HS-27A (cell line): ENCODE results near the gene CLNK.
"Not testable (repeated sequence)": the region's sequence is repeated elsewhere in the genome, so short reads cannot be mapped to it uniquely, and the experiment has no call there.

Source experiments
- DNase-seq: peaks from one replicate; pipeline ENCODE4 v3.0.0-alpha.2; 2012; ENCODE audit warnings: low read depth, missing footprints

CLNK gene

GRCh38 chr4:10576236-10576635, 108.3 kb downstream of the CLNK start:
- no peak for DNase-seq

GRCh38 chr4:10575414-10575813, 109.2 kb downstream of the CLNK start:
- DNase-seq: no peak

DNA sequence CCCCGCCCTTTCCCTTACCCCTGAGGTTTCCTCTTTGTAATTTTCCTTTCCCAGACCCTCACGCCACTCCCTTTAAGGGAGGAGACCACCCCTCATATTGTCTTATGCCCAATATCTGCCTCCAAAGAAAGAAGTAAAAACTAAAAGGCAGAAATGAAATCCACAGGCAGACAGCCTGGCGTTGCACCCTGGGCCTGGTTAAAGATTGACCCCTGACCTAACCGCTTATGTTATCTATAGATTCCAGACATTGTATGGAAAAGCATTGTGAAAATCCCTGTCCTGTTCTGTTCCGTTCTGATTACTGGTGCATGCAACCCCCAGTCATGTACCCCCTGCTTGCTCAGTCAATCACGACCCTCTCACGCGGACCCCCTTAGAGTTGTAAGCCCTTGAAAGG, 110.0 kb downstream of the CLNK start:
- not testable (repeated sequence) for DNase-seq

GRCh38 chr4:10571909-10572308, 112.7 kb downstream of the CLNK start:
- DNase-seq: no peak

DNA sequence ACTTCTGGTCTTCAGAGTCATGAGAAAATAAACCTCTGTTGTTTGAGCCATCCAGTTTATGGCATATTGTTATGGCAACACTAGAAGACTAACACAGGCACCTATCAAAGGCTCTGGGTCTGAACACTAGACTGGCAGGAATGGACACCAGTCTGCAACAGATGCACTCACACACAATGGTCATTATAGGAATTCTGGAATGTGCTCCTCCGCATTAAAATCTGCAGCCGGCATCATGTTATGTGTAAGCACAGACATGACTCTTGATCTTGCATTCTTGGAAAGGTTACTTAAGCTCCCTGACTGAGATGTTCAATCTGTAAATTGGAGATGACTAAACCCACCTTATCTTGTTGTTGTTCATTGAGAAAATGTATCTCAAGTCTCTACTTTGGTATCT, 115.1 kb downstream of the CLNK start:
- no peak for DNase-seq

GRCh38 chr4:10567766-10568165, 116.8 kb downstream of the CLNK start:
- no peak for DNase-seq

GRCh38 chr4:10565166-10565780, 119.3 kb downstream of the CLNK start:
- no peak for DNase-seq

DNA sequence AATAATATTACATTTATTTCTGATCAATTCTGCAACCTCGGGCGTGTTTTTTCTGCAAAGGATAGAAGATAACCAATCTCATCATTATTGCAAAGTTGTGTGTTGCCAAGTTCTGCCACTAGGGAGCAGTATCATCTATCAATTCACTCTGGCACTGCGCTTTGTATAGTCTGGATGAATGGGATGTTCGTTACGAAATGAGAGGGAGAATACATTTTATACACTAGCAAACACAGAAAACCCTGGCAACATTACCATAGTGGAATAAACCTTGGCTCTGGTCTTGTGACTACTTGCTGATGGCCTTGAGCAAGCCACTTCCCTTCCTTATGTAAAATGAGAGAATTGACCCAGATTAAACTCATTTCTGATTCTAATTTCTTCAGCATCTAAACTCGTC, 129.9 kb downstream of the CLNK start:
- DNase-seq: no peak

DNA sequence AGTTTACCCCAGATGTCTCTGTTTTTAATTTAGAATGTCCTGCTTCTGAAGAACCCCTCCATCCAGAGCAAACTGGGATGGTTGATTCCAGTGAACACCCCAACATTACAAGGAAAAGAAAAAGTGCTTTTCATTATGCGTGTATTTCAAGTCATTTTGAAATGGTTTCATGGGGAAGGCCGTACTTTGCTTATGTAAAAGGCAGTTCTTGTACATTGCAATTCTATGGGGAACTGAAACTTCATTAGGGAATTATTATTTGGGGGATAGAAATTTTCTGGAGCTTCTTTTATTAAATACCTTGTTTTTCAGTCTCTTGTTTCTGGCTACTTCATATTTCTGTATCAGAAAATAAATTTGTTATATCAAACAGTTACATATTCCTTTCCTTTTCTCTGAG, 130.4 kb downstream of the CLNK start:
- DNase-seq: no peak

DNA sequence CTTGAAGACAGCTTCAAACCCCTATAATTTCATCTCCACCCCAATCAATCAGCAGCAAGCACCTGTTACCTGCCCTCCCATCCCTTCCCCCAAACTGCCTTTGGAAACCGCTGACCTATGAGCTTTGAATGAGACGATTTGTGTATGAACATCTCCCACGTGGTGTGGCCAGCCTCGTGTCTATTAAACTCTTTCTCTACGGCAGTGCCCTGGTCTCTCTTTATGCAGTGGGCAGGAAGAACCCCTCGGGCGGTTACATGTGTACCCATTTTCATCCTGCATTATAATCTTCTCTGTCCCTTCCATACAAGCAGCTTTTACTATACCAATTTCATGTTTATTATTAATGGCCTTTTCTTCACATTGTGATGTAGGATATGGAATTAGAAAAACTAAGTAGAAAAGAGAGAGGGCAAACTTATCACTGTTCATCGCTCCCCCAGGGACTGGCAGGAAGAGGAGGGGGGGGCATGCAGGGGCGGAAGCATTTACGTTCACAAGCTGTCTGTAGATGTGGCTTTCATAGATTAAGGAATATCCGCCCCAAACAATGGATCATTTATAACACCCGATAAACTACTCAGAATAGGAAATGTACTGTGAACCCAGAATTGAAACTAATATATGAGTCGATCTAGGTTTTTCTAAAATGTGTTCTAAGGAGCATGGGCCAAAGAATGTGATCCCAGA, 131.8 kb downstream of the CLNK start:
- no peak for DNase-seq

DNA sequence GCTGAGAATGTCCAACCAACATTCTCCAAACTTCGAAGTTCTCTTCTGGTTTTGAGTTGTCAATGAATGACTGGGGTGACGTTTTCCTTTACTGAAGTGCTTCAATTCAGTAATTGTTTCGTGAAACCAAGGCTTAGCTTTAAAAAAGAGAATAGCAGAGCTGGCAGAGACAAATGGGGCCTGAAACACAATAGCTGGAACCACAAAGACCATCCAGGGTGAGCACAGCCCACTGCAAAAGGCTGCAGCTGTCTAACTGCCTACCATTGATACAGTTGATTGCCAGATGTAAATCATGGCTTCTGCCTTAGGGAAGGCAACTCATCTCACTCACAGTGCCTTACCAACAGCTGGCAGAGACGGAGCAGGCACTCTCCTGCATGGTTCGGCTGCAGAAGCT, 148.7 kb downstream of the CLNK start:
- DNase-seq: no peak

GRCh38 chr4:10534820-10535219, 149.7 kb downstream of the CLNK start:
- DNase-seq: no peak

- no peak for DNase-seq
These were observed 152.4 kb downstream of the CLNK start for GRCh38 chr4:10532155-10532554.

GRCh38 chr4:10530137-10530786, 154.3 kb downstream of the CLNK start:
- DNase-seq: peak; percentile 12

- peak; percentile 11 for DNase-seq
These were observed 155.1 kb downstream of the CLNK start for GRCh38 chr4:10529291-10530136.

DNA sequence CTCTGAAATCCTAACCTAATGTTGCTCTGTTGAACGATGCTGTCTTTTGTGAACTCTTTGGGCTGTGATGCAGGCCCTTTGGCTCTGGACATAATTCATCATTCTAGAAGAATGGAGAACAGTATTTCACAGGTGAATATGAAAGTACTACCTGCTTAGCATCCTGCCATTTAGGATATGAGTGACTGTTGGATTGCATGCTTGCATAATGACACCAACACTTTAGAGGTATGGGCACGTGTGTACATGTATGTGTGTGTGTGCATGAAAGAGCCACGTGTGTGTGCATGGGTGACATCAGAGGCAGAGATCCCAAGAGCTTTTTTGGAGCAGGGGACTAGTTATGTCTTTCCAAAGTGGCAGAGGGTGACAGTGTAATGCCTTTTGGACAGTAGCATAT, 157.1 kb downstream of the CLNK start:
- no peak for DNase-seq

GRCh38 chr4:10526429-10527222, 157.9 kb downstream of the CLNK start:
- no peak for DNase-seq

DNA sequence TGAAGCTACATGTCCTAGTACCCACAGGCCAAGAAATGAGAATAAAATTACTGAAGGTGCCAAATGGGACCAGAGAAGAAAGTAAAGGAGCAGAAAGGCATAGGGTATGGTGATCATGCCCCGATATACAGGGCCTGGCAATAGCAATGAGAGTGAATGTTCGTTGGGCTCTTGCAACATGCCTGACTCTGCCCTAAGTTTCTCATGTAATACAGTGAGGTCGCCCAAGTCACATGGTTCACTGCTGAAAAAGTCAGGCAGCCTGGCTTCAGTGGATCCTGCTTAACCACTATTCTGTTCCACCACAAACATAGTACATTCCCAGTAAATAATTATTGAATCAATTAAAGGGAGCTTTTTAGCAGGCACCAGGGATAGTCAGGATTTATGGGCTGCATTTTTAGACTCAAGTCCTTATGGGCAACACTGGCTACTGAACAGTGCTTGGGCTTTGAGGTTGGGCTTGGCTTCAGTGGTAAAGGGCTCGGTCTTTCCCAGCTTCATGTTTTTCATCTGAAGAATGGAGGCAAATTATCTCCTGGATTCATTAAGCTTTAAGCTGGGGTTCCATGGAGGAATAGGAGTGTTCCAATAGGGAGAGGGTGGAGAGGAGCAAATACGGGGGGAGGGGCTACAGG, 160.3 kb downstream of the CLNK start:
- DNase-seq: no peak

DNA sequence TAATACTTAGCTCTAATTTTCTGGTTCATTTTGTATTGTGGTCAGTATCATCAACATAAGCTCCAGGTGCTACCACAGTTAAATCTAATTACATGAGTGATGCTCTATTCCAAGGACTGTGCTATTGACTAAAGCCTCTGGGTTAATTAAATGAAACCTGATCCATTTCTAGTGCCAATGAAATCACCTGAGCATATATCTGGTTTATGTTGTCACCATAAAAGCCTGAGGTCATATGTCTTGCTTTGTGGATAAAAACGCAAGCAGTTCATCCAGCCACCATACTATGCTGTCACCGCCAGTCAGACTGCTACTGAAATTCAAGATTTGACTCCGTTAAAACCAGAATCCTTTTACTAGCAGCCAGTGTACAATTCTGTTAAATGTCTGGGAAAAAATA, 163.1 kb downstream of the CLNK start:
- DNase-seq: no peak

GRCh38 chr4:10509733-10510132, 174.8 kb downstream of the CLNK start:
- DNase-seq: no peak

DNA sequence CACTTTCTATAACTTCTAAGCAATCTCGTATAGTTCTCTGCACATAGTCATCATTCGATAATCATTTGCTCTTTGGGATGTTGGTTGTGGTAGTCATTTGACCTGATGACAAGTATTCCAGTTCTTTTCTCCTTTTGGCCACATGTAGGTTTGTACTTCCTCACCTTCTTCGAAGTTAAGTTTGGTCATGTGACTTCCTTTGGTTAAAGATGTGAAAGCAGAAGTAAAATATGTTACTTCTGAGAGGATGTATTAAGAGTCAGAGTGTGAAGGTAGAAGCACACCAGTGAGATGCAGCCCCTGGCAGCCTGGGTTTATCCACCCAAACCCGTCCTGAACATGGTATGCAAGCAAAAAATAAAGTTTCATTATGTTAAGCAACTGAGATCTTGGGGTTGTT, 178.5 kb downstream of the CLNK start:
- DNase-seq: no peak
